Mesothelial cell of epicardium (in vitro differentiated cells): ENCODE results near the gene SERPINB1. TPM values are rescaled to one million over a fixed set of nuclear protein-coding genes. Genes with fewer than 3 reads are reported as not detected.
A peak's percentile ranks its signal among the peaks of the same experiment; 100 is the strongest.

Source experiments
- DNase-seq, 2 experiments: peaks; one replicate each; pipeline ENCODE4 v3.0.0; 2021; ENCODE audit warnings: low spot score in 2 of 2; ENCODE audit not compliant: unreplicated experiment in 2 of 2
- H3K27ac Mint-ChIP-seq: 2 replicates; pipeline ENCODE4 v1.8.0; 2021; ENCODE audit warnings: mixed read lengths
- H3K27me3 Mint-ChIP-seq: 2 replicates; pipeline ENCODE4 v1.8.0; 2021; ENCODE audit warnings: low read depth, mixed read lengths
- H3K36me3 Mint-ChIP-seq: 2 replicates; pipeline ENCODE4 v1.8.0; 2021; ENCODE audit warnings: mixed read lengths
- H3K4me1 Mint-ChIP-seq: 2 replicates; pipeline ENCODE4 v1.8.0; 2021; ENCODE audit warnings: mixed read lengths
- H3K4me3 Mint-ChIP-seq: 2 replicates; pipeline ENCODE4 v1.8.0; 2021; ENCODE audit warnings: mild to moderate bottlenecking, moderate library complexity, mixed read lengths
- H3K9me3 Mint-ChIP-seq: 2 replicates; pipeline ENCODE4 v1.8.0; 2021; ENCODE audit warnings: mixed read lengths
- CTCF ChIP-seq: fragments of 200-600 bp; sonication (generic); IDR thresholded peaks from one replicate; pipeline ENCODE4 v1.5.0; 2021; ENCODE audit warnings: antibody characterized with exemption; ENCODE audit not compliant: unreplicated experiment
- total RNA-seq: library from RNA; stranded (reverse); gene quantifications from 3 replicates; pipeline ENCODE4 v1.2.1, GENCODE V29; 2021

Gene SERPINB1
- 18.5 to 20.3 TPM (median 19.5 TPM) in 3 replicates for total RNA-seq

- peaks cover 7% of the 10 kb centered on the region for H3K36me3 Mint-ChIP-seq
- H3K4me1 Mint-ChIP-seq: peaks cover 49% of the 10 kb centered on the region
- no peaks in the 10 kb centered on the region for H3K9me3 Mint-ChIP-seq
- peak within 1 kb of the TSS; percentile 98 for H3K27ac Mint-ChIP-seq
- DNase-seq: peak; percentile 64 to 76
- TF ChIP-seq CTCF: no peak
- H3K4me3 Mint-ChIP-seq: peak within 1 kb of the TSS; percentile 76
- no peaks in the 10 kb centered on the region for H3K27me3 Mint-ChIP-seq
These were observed at the start of gene SERPINB1 for GRCh38 chr6:2841264-2842138. Gene SERPINB1, minus strand, starts transcription at chr6:2841863. Its CDS starts 1,277 bp downstream, at chr6:2840586.

- Mint-ChIP-seq H3K36me3 (peaks cover 44% of the 10 kb centered on the region), H3K4me3 (no peak overlapping the region), H3K4me1 (peaks cover 17% of the 10 kb centered on the region), H3K27ac (peak overlapping the region; percentile 66), H3K27me3 (no peaks in the 10 kb centered on the region), H3K9me3 (no peaks in the 10 kb centered on the region)
- no peak for DNase-seq
- TF ChIP-seq CTCF: no peak
These were observed 49.5 kb upstream of the SERPINB1 start for GRCh38 chr6:2890976-2891767.

DNA sequence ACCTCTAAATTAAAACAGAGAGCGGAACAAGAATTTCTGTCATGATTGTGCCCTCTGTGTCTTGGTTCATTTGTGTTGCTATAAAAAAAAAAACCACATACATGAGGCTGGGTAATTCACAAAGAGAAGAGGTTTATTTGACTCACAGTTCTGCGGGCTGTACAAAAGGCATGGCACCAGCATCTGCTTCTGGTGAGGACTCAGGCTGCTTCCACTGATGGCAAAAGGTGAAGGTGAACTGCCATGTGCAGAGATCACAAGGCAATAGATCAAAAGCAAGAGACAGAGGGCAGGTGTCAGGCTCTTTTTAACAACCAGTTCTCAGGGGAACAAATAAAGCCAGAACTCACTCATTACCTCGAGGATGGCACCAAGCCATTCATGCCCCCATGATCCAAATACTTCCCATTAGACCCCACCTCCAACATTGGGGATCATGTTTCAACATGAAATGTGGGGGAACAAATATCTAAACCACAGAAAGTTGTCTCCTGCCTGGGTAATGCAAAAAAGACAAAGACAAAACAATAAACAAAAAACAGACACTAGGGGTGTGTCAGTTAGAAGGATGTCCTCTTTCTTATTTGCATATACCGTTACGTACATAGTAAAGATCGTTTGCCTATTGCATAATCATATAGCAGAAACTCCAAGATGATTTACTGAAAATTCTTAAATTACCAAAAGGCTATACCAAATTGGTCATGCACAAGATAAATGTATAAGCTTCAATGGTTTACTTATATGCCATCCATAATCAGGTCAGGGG lies 44.5 kb upstream of the SERPINB1 start:
- H3K27me3 Mint-ChIP-seq: no peaks in the 10 kb centered on the region

GRCh38 chr6:2884804-2885203 lies 43.1 kb upstream of the SERPINB1 start:
- no peak for DNase-seq
- H3K27ac Mint-ChIP-seq: no peak overlapping the region
- peaks cover 26% of the 10 kb centered on the region for H3K9me3 Mint-ChIP-seq
- no peaks in the 10 kb centered on the region for H3K4me1 Mint-ChIP-seq
- H3K4me3 Mint-ChIP-seq: no peak overlapping the region
- no peaks in the 10 kb centered on the region for H3K27me3 Mint-ChIP-seq
- H3K36me3 Mint-ChIP-seq: peaks cover 18% of the 10 kb centered on the region
- no peak for TF ChIP-seq CTCF

More for the DNA sequence above, 44.5 kb upstream of the SERPINB1 start:
- H3K36me3 Mint-ChIP-seq: peaks cover 26% of the 10 kb centered on the region
- peaks cover 6% of the 10 kb centered on the region for H3K4me1 Mint-ChIP-seq
- no peak overlapping the region for H3K4me3 Mint-ChIP-seq
- H3K9me3 Mint-ChIP-seq: peaks cover 14% of the 10 kb centered on the region
- TF ChIP-seq CTCF: no peak
- DNase-seq: no peak
- H3K27ac Mint-ChIP-seq: no peak overlapping the region

DNA sequence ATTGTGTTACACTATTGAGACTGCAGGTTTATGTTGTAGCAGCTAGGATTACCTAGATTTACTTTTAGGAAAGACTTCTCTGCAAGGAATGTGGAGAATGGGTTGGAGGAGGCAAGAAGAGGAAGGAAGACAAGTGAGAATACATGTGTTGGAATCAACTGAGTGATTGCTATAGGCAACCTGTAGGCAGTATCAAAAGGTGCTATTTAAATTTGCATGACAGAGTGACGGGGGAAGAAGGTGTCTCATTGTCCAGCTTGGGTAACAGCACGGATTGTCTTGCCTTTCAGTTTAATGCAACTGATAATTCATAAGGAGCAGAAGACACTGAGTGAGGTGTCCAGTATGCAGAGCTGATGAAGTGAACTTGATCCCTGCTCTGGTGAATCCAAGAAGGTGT lies 42.0 kb upstream of the SERPINB1 start:
- Mint-ChIP-seq H3K27me3 (no peaks in the 10 kb centered on the region), H3K4me1 (no peaks in the 10 kb centered on the region), H3K36me3 (peaks cover 11% of the 10 kb centered on the region), H3K9me3 (peaks cover 34% of the 10 kb centered on the region), H3K4me3 (no peak overlapping the region), H3K27ac (no peak overlapping the region)
- no peak for DNase-seq
- TF ChIP-seq CTCF: no peak
